ENCODE results near the gene KRTAP21-2. TPM values are rescaled to one million over a fixed set of nuclear protein-coding genes. Genes with fewer than 3 reads are reported as not detected.

The KRTAP21-2 gene
- total RNA-seq, 1 experiment from 2014 or later, result not detected

GRCh38 chr21:30733026-30733425 is 14.0 kb downstream of the KRTAP21-2 start:
- no peak for TF ChIP-seq CTCF (conservative IDR thresholded peaks at IDR 0.05)
- H3K9me3 ChIP-seq (ENCODE audit: control insufficient read depth, low read depth, low read length), result no peaks in the 10 kb centered on the region
- no peak overlapping the region for H4K8ac ChIP-seq (replicated peaks; ENCODE audit: insufficient read length, low read depth, low read length)
- no peaks in the 10 kb centered on the region for H3K4me1 ChIP-seq (ENCODE audit: insufficient read depth, low read length)
- peaks cover 0 to 30% (median 0%) of the 10 kb centered on the region in 3 experiments; a peak in 2 of 7 replicates for H3K36me3 Mint-ChIP-seq (ENCODE audit: insufficient read depth in 1 of 3, low read depth in 3 of 3)
- H3K27ac Mint-ChIP-seq, result no peak overlapping the region
- no peak overlapping the region for H3K18ac ChIP-seq (ENCODE audit: insufficient read length, low read depth, low read length)
- no peaks in the 10 kb centered on the region for H3K4me1 Mint-ChIP-seq
- H3K79me1 ChIP-seq (ENCODE audit: insufficient read depth, low read depth, low read length, poor library complexity, severe bottlenecking), result no peaks in the 10 kb centered on the region
- no peak overlapping the region for H3K4me3 Mint-ChIP-seq
- H4K91ac ChIP-seq (ENCODE audit: insufficient read length, low read depth, low read length), result no peak overlapping the region
- H2BK12ac ChIP-seq (ENCODE audit: insufficient read length, low read depth, low read length), result no peak overlapping the region
- H3K27ac ChIP-seq (ENCODE audit: insufficient read length, low read depth, low read length), result no peak overlapping the region
- H2AFZ ChIP-seq (ENCODE audit: low read length), result no peak overlapping the region
- no peaks in the 10 kb centered on the region for H3K27me3 ChIP-seq (ENCODE audit: insufficient read depth, low read length)
- no peak overlapping the region for H3K23ac ChIP-seq (ENCODE audit: insufficient read length, low read depth, low read length)
- H2BK5ac ChIP-seq (ENCODE audit: insufficient read length, low read length), result no peak overlapping the region
- H4K20me1 ChIP-seq (ENCODE audit: control insufficient read depth, insufficient read depth, insufficient read length), result no peaks in the 10 kb centered on the region
- H3K23me2 ChIP-seq (ENCODE audit: insufficient read length, low read depth, low read length, poor library complexity, severe bottlenecking), result no peaks in the 10 kb centered on the region
- no peak overlapping the region for H3K14ac ChIP-seq (ENCODE audit: insufficient read depth, low read length)
- no peaks in the 10 kb centered on the region for H3K79me2 ChIP-seq (ENCODE audit: insufficient read depth, low read length)
- H3K9ac ChIP-seq (ENCODE audit: extremely low read depth, insufficient read length, low read length), result no peak overlapping the region
- no peak overlapping the region for H2AK5ac ChIP-seq (ENCODE audit: insufficient read length, low read length)
- H3K9me3 Mint-ChIP-seq, result peaks cover 6 to 20% of the 10 kb centered on the region in 2 experiments; a peak in 3 of 5 replicates
- H3T11ph ChIP-seq (ENCODE audit: low read length), result no peak overlapping the region
- H2BK120ac ChIP-seq (ENCODE audit: low read depth, low read length, poor library complexity, severe bottlenecking), result no peak overlapping the region
- DNase-seq, result no peak
- H4K5ac ChIP-seq (ENCODE audit: insufficient read length, low read depth, low read length), result no peak overlapping the region
- H2BK15ac ChIP-seq (ENCODE audit: low read depth, low read length), result no peak overlapping the region
- WGBS (ENCODE audit: extremely low coverage, insufficient read length, low lambda C conversion rate), result no CpG with 5 or more reads among the region's 1 CpG
- H3K27me3 Mint-ChIP-seq (ENCODE audit: low read depth), result no peaks in the 10 kb centered on the region
- no peak overlapping the region for H3K4ac ChIP-seq (ENCODE audit: low read depth, low read length)
- no peak overlapping the region for H2BK20ac ChIP-seq (ENCODE audit: low read depth, low read length, poor library complexity, severe bottlenecking)
- no peak overlapping the region for H3K56ac ChIP-seq (ENCODE audit: insufficient read length, low read depth, low read length)
- no peak overlapping the region for H3K4me2 ChIP-seq (ENCODE audit: insufficient read depth, insufficient read length, low read length)
